ENCODE data around the gene RXYLT1.
A peak's percentile ranks its signal among the peaks of the same experiment; 100 is the strongest.
"Not testable (repeated sequence)": the region's sequence is repeated elsewhere in the genome, so short reads cannot be mapped to it uniquely, and the experiment has no call there.

The RXYLT1 gene

GRCh38 chr12:63779498-63780481 is at the start of gene RXYLT1:
Gene RXYLT1 (plus strand): TSS chr12:63779909. CDS start chr12:63779961, 52 bp downstream.
- peaks cover 14% of the 10 kb centered on the region for H3K4me1 ChIP-seq (ENCODE audit: control insufficient read depth, insufficient read depth, low read length)
- peak; percentile 93 for DNase-seq (ENCODE audit: low read depth)
- peaks cover 19% of the 10 kb centered on the region for H3K36me3 ChIP-seq (ENCODE audit: control insufficient read depth, insufficient read depth, low read length, severe bottlenecking)
- peak within 1 kb of the TSS; percentile 99 for H3K4me3 ChIP-seq (ENCODE audit: low read length)
- H3K27me3 ChIP-seq (replicated peaks; ENCODE audit: control insufficient read depth, insufficient read depth, low read length), result no peaks in the 10 kb centered on the region
- H3K9me3 ChIP-seq (ENCODE audit: control insufficient read depth, low read length), result no peaks in the 10 kb centered on the region
- peak within 1 kb of the TSS; percentile 96 for H3K9ac ChIP-seq (ENCODE audit: low read length)

- not testable (repeated sequence) for H3K36me3 ChIP-seq (ENCODE audit: control insufficient read depth, insufficient read depth, low read length, severe bottlenecking); H3K9ac ChIP-seq (ENCODE audit: low read length); H3K4me3 ChIP-seq (ENCODE audit: low read length); DNase-seq (ENCODE audit: low read depth); H3K27me3 ChIP-seq (replicated peaks; ENCODE audit: control insufficient read depth, insufficient read depth, low read length); H3K4me1 ChIP-seq (ENCODE audit: control insufficient read depth, insufficient read depth, low read length); H3K9me3 ChIP-seq (ENCODE audit: control insufficient read depth, low read length)
Observed at GRCh38 chr12:63732779-63733178, 46.9 kb upstream of the RXYLT1 start.

GRCh38 chr12:63733585-63733984 is 46.1 kb upstream of the RXYLT1 start:
- not testable (repeated sequence) for H3K4me3 ChIP-seq (ENCODE audit: low read length); H3K9me3 ChIP-seq (ENCODE audit: control insufficient read depth, low read length); H3K9ac ChIP-seq (ENCODE audit: low read length); H3K27me3 ChIP-seq (replicated peaks; ENCODE audit: control insufficient read depth, insufficient read depth, low read length); DNase-seq (ENCODE audit: low read depth); H3K36me3 ChIP-seq (ENCODE audit: control insufficient read depth, insufficient read depth, low read length, severe bottlenecking); H3K4me1 ChIP-seq (ENCODE audit: control insufficient read depth, insufficient read depth, low read length)

- H3K36me3 ChIP-seq (ENCODE audit: control insufficient read depth, insufficient read depth, low read length, severe bottlenecking); H3K27me3 ChIP-seq (replicated peaks; ENCODE audit: control insufficient read depth, insufficient read depth, low read length); H3K4me3 ChIP-seq (ENCODE audit: low read length); H3K9ac ChIP-seq (ENCODE audit: low read length); DNase-seq (ENCODE audit: low read depth); H3K9me3 ChIP-seq (ENCODE audit: control insufficient read depth, low read length): not testable (repeated sequence)
- H3K4me1 ChIP-seq (ENCODE audit: control insufficient read depth, insufficient read depth, low read length), result peaks cover 13% of the 10 kb centered on the region
Observed at GRCh38 chr12:63740551-63740950, 39.2 kb upstream of the RXYLT1 start.

- H3K9ac ChIP-seq (ENCODE audit: low read length); H3K27me3 ChIP-seq (replicated peaks; ENCODE audit: control insufficient read depth, insufficient read depth, low read length); H3K36me3 ChIP-seq (ENCODE audit: control insufficient read depth, insufficient read depth, low read length, severe bottlenecking); H3K9me3 ChIP-seq (ENCODE audit: control insufficient read depth, low read length); H3K4me3 ChIP-seq (ENCODE audit: low read length): not testable (repeated sequence)
- H3K4me1 ChIP-seq (ENCODE audit: control insufficient read depth, insufficient read depth, low read length), result peaks cover 13% of the 10 kb centered on the region
- peak; percentile 53 for DNase-seq (ENCODE audit: low read depth)
Observed at GRCh38 chr12:63741431-63741830, 38.3 kb upstream of the RXYLT1 start.

- not testable (repeated sequence) for H3K36me3 ChIP-seq (ENCODE audit: control insufficient read depth, insufficient read depth, low read length, severe bottlenecking); H3K4me3 ChIP-seq (ENCODE audit: low read length); H3K27me3 ChIP-seq (replicated peaks; ENCODE audit: control insufficient read depth, insufficient read depth, low read length); H3K9me3 ChIP-seq (ENCODE audit: control insufficient read depth, low read length); H3K9ac ChIP-seq (ENCODE audit: low read length)
- DNase-seq (ENCODE audit: low read depth), result peak; percentile 42
- peaks cover 13% of the 10 kb centered on the region for H3K4me1 ChIP-seq (ENCODE audit: control insufficient read depth, insufficient read depth, low read length)
Observed at GRCh38 chr12:63744110-63744509, 35.6 kb upstream of the RXYLT1 start.

- DNase-seq (ENCODE audit: low read depth); H3K9ac ChIP-seq (ENCODE audit: low read length); H3K36me3 ChIP-seq (ENCODE audit: control insufficient read depth, insufficient read depth, low read length, severe bottlenecking); H3K9me3 ChIP-seq (ENCODE audit: control insufficient read depth, low read length); H3K27me3 ChIP-seq (replicated peaks; ENCODE audit: control insufficient read depth, insufficient read depth, low read length); H3K4me3 ChIP-seq (ENCODE audit: low read length): not testable (repeated sequence)
- peaks cover 11% of the 10 kb centered on the region for H3K4me1 ChIP-seq (ENCODE audit: control insufficient read depth, insufficient read depth, low read length)
Observed at GRCh38 chr12:63746470-63746869, 33.2 kb upstream of the RXYLT1 start.

- H3K9ac ChIP-seq (ENCODE audit: low read length); H3K9me3 ChIP-seq (ENCODE audit: control insufficient read depth, low read length); DNase-seq (ENCODE audit: low read depth); H3K4me3 ChIP-seq (ENCODE audit: low read length); H3K27me3 ChIP-seq (replicated peaks; ENCODE audit: control insufficient read depth, insufficient read depth, low read length); H3K36me3 ChIP-seq (ENCODE audit: control insufficient read depth, insufficient read depth, low read length, severe bottlenecking): not testable (repeated sequence)
- H3K4me1 ChIP-seq (ENCODE audit: control insufficient read depth, insufficient read depth, low read length), result peaks cover 11% of the 10 kb centered on the region
Observed at GRCh38 chr12:63747136-63747535, 32.6 kb upstream of the RXYLT1 start.

GRCh38 chr12:63747553-63747952 is 32.2 kb upstream of the RXYLT1 start:
- no peak overlapping the region for H3K9ac ChIP-seq (ENCODE audit: low read length)

GRCh38 chr12:63752283-63752682 is 27.4 kb upstream of the RXYLT1 start:
- Histone ChIP-seq H3K36me3 (ENCODE audit: control insufficient read depth, insufficient read depth, low read length, severe bottlenecking) (no peaks in the 10 kb centered on the region), H3K4me3 (ENCODE audit: low read length) (no peak overlapping the region), H3K27me3 (replicated peaks; ENCODE audit: control insufficient read depth, insufficient read depth, low read length) (peaks cover 5% of the 10 kb centered on the region), H3K9ac (ENCODE audit: low read length) (no peak overlapping the region), H3K4me1 (ENCODE audit: control insufficient read depth, insufficient read depth, low read length) (no peaks in the 10 kb centered on the region), H3K9me3 (ENCODE audit: control insufficient read depth, low read length) (no peaks in the 10 kb centered on the region)
- DNase-seq (ENCODE audit: low read depth), result no peak

More at GRCh38 chr12:63747553-63747952, 32.2 kb upstream of the RXYLT1 start:
- no peak for DNase-seq (ENCODE audit: low read depth)
- H3K9me3 ChIP-seq (ENCODE audit: control insufficient read depth, low read length), result no peaks in the 10 kb centered on the region
- H3K27me3 ChIP-seq (replicated peaks; ENCODE audit: control insufficient read depth, insufficient read depth, low read length), result no peaks in the 10 kb centered on the region
- H3K4me3 ChIP-seq (ENCODE audit: low read length), result no peak overlapping the region
- H3K36me3 ChIP-seq (ENCODE audit: control insufficient read depth, insufficient read depth, low read length, severe bottlenecking), result no peaks in the 10 kb centered on the region
- H3K4me1 ChIP-seq (ENCODE audit: control insufficient read depth, insufficient read depth, low read length), result peaks cover 11% of the 10 kb centered on the region

GRCh38 chr12:63752841-63753240 is 26.9 kb upstream of the RXYLT1 start:
- Histone ChIP-seq H3K4me1 (ENCODE audit: control insufficient read depth, insufficient read depth, low read length) (no peaks in the 10 kb centered on the region), H3K36me3 (ENCODE audit: control insufficient read depth, insufficient read depth, low read length, severe bottlenecking) (no peaks in the 10 kb centered on the region), H3K9ac (ENCODE audit: low read length) (no peak overlapping the region), H3K4me3 (ENCODE audit: low read length) (no peak overlapping the region), H3K9me3 (ENCODE audit: control insufficient read depth, low read length) (no peaks in the 10 kb centered on the region), H3K27me3 (replicated peaks; ENCODE audit: control insufficient read depth, insufficient read depth, low read length) (peaks cover 5% of the 10 kb centered on the region)
- DNase-seq (ENCODE audit: low read depth), result no peak

Data from adipocyte (in vitro differentiated cells).